Measurements from ENCODE around the gene PLEKHA7.
"Not testable (repeated sequence)": the region's sequence is repeated elsewhere in the genome, so short reads cannot be mapped to it uniquely, and the experiment has no call there.

The PLEKHA7 gene

GRCh38 chr11:16975906-16976305, 38.3 kb downstream of the PLEKHA7 start:
- DNase-seq = no peak

- no peak for DNase-seq
Observed at GRCh38 chr11:16973338-16973964, 40.8 kb downstream of the PLEKHA7 start.

GRCh38 chr11:16969010-16969999, 44.9 kb downstream of the PLEKHA7 start:
- DNase-seq = no peak

GRCh38 chr11:16968196-16968595, 46.0 kb downstream of the PLEKHA7 start:
- no peak for DNase-seq

- DNase-seq = no peak
Observed at GRCh38 chr11:16966930-16967671, 47.1 kb downstream of the PLEKHA7 start.

- no peak for DNase-seq
Observed at GRCh38 chr11:16964501-16964900, 49.7 kb downstream of the PLEKHA7 start.

GRCh38 chr11:16963316-16963876, 50.8 kb downstream of the PLEKHA7 start:
- no peak for DNase-seq

GRCh38 chr11:16962589-16962988, 51.6 kb downstream of the PLEKHA7 start:
- DNase-seq = not testable (repeated sequence)

- DNase-seq = no peak
Observed at GRCh38 chr11:16962146-16962545, 52.1 kb downstream of the PLEKHA7 start.

- DNase-seq = no peak
Observed at GRCh38 chr11:16960250-16960649, 54.0 kb downstream of the PLEKHA7 start.

GRCh38 chr11:16959602-16960001, 54.6 kb downstream of the PLEKHA7 start:
- DNase-seq = no peak

- no peak for DNase-seq
Observed at GRCh38 chr11:16958833-16959232, 55.4 kb downstream of the PLEKHA7 start.

GRCh38 chr11:16956538-16957153, 57.6 kb downstream of the PLEKHA7 start:
- no peak for DNase-seq

GRCh38 chr11:16953663-16954062, 60.6 kb downstream of the PLEKHA7 start:
- DNase-seq = no peak

GRCh38 chr11:16946477-16947282, 67.5 kb downstream of the PLEKHA7 start:
- DNase-seq = peak; percentile 45

- peak; percentile 74 for DNase-seq
Observed at GRCh38 chr11:16945671-16946469, 68.3 kb downstream of the PLEKHA7 start.

- DNase-seq = no peak
Observed at GRCh38 chr11:16942911-16943310, 71.3 kb downstream of the PLEKHA7 start.

- DNase-seq = no peak
Observed at GRCh38 chr11:16942342-16942741, 71.9 kb downstream of the PLEKHA7 start.

GRCh38 chr11:16941935-16942334, 72.3 kb downstream of the PLEKHA7 start:
- no peak for DNase-seq

GRCh38 chr11:16938061-16938460, 76.2 kb downstream of the PLEKHA7 start:
- no peak for DNase-seq

GRCh38 chr11:16936643-16937042, 77.6 kb downstream of the PLEKHA7 start:
- DNase-seq = no peak

Measured in retina (tissue), 1 donor.